GM12892 (cell line): ENCODE data around the gene RSU1.

Experiments
- POLR2A ChIP-seq: IDR thresholded peaks from 2 replicates; pipeline ENCODE4 v1.6.1; 2011; ENCODE audit warnings: low read depth, low read length, control low read depth
- POLR2AphosphoS5 ChIP-seq: IDR thresholded peaks from 2 replicates; pipeline ENCODE4 v1.6.1; 2011; ENCODE audit warnings: low read depth, low read length, control low read depth
- TAF1 ChIP-seq: IDR thresholded peaks from 2 replicates; pipeline ENCODE4 v1.6.1; 2011; ENCODE audit warnings: low read depth, mild to moderate bottlenecking, control low read depth, low read length, borderline replicate concordance

- TF ChIP-seq POLR2AphosphoS5 (no peak), POLR2A (no peak), TAF1 (no peak)
These were observed 31.4 kb upstream of the RSU1 start for GRCh38 chr10:16848562-16849154.
